Neural progenitor cell (in vitro differentiated cells): ENCODE data around the gene CYTH1.

Experiments
- EZH2 ChIP-seq: fragments of 200-600 bp; sonication (generic); IDR thresholded peaks from 2 replicates; pipeline ENCODE4 v1.6.1; 2017; ENCODE audit warnings: antibody characterized with exemption, mild to moderate bottlenecking, moderate library complexity
- EZH2phosphoT487 ChIP-seq: fragments of 200-600 bp; sonication (generic); IDR thresholded peaks from 2 replicates; pipeline ENCODE4 v1.6.1; 2017; ENCODE audit warnings: antibody characterized with exemption
- TF ChIP-seq, protein P1 (sequence below): fragments of 200-600 bp; sonication (generic); IDR thresholded peaks from 2 replicates; pipeline ENCODE4 v1.5.1; 2017; ENCODE audit warnings: antibody characterized with exemption, mild to moderate bottlenecking

- TF ChIP-seq, protein P1, sequence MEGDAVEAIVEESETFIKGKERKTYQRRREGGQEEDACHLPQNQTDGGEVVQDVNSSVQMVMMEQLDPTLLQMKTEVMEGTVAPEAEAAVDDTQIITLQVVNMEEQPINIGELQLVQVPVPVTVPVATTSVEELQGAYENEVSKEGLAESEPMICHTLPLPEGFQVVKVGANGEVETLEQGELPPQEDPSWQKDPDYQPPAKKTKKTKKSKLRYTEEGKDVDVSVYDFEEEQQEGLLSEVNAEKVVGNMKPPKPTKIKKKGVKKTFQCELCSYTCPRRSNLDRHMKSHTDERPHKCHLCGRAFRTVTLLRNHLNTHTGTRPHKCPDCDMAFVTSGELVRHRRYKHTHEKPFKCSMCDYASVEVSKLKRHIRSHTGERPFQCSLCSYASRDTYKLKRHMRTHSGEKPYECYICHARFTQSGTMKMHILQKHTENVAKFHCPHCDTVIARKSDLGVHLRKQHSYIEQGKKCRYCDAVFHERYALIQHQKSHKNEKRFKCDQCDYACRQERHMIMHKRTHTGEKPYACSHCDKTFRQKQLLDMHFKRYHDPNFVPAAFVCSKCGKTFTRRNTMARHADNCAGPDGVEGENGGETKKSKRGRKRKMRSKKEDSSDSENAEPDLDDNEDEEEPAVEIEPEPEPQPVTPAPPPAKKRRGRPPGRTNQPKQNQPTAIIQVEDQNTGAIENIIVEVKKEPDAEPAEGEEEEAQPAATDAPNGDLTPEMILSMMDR = no peak
- TF ChIP-seq EZH2 = no peak
- TF ChIP-seq EZH2phosphoT487 = no peak
Measured at GRCh38 chr17:78826421-78826820, 44.3 kb upstream of the CYTH1 start.
